ENCODE data around the gene ADARB1.
A peak's percentile ranks its signal among the peaks of the same experiment; 100 is the strongest.

The ADARB1 gene

GRCh38 chr21:45074048-45074817 is at the start of gene ADARB1 (continued):
- TF ChIP-seq ATF2 (tag by site-specific recombination; IDR thresholded peaks at IDR 0.05; ENCODE audit: low read depth) (no peak), ZNF670 (tag by site-specific recombination; IDR thresholded peaks at IDR 0.05; ENCODE audit: low read depth) (no peak), HIC1 (tag by site-specific recombination; IDR thresholded peaks at IDR 0.05) (no peak), ZNF785 (tag by site-specific recombination; IDR thresholded peaks at IDR 0.05) (0 out of 2 replicates have a peak, but pooled peaks have one; percentile 44), ZNF548 (tag by site-specific recombination; IDR thresholded peaks at IDR 0.05) (no peak), ZNF658 (tag by site-specific recombination; IDR thresholded peaks at IDR 0.05) (no peak), HOXC10 (CRISPR knock-in tag; IDR thresholded peaks at IDR 0.05) (no peak), ZFP69B (tag by site-specific recombination; IDR thresholded peaks at IDR 0.05) (no peak), KLF8 (tag by site-specific recombination; IDR thresholded peaks at IDR 0.05) (no peak), BCL6B (tag by site-specific recombination; IDR thresholded peaks at IDR 0.05) (no peak), ZBTB48 (tag by site-specific recombination; IDR thresholded peaks at IDR 0.05) (no peak), ZBTB11 (tag by site-specific recombination; conservative IDR thresholded peaks at IDR 0.05; ENCODE audit: low read depth) (no peak), ZNF555 (tag by site-specific recombination; conservative IDR thresholded peaks at IDR 0.05) (no peak), ZBTB7A (tag by site-specific recombination; IDR thresholded peaks at IDR 0.05; ENCODE audit: low read depth) (no peak), ZNF776 (tag by site-specific recombination; IDR thresholded peaks at IDR 0.05; ENCODE audit: borderline replicate concordance) (no peak), ZNF19 (tag by site-specific recombination; IDR thresholded peaks at IDR 0.05; ENCODE audit: low read depth) (no peak), SALL2 (tag by site-specific recombination; IDR thresholded peaks at IDR 0.05; ENCODE audit: borderline replicate concordance) (no peak), ZNF513 (tag by site-specific recombination; IDR thresholded peaks at IDR 0.05) (peak; percentile 33; the same call in 1 of the 2 replicates), TRIM28 (IDR thresholded peaks at IDR 0.05; ENCODE audit: borderline replicate concordance, low read length) (no peak), ZBTB49 (tag by site-specific recombination; IDR thresholded peaks at IDR 0.05; ENCODE audit: low read depth) (no peak), REST (tag by site-specific recombination; IDR thresholded peaks at IDR 0.05) (0 out of 2 replicates have a peak, but pooled peaks have one; percentile 12)
